Activated naive CD4-positive, alpha-beta T cell treated with anti-CD3 and anti-CD28 coated beads, Interleukin-2, amount 10 ng/mL, durations not matched to agents 5 hours and 36 hours (primary cell): ENCODE data around the gene IL17RC. TPM values are rescaled to one million over a fixed set of nuclear protein-coding genes. Genes with fewer than 3 reads are reported as not detected.

Experiments used
- total RNA-seq, 2 experiments: library from RNA; stranded (reverse); gene quantifications; one replicate each; pipeline ENCODE4 v1.2.3, GENCODE V29; 2021

Gene IL17RC, protein sequence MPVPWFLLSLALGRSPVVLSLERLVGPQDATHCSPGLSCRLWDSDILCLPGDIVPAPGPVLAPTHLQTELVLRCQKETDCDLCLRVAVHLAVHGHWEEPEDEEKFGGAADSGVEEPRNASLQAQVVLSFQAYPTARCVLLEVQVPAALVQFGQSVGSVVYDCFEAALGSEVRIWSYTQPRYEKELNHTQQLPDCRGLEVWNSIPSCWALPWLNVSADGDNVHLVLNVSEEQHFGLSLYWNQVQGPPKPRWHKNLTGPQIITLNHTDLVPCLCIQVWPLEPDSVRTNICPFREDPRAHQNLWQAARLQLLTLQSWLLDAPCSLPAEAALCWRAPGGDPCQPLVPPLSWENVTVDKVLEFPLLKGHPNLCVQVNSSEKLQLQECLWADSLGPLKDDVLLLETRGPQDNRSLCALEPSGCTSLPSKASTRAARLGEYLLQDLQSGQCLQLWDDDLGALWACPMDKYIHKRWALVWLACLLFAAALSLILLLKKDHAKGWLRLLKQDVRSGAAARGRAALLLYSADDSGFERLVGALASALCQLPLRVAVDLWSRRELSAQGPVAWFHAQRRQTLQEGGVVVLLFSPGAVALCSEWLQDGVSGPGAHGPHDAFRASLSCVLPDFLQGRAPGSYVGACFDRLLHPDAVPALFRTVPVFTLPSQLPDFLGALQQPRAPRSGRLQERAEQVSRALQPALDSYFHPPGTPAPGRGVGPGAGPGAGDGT
- under 1 TPM; 0.29 to 0.40 TPM for total RNA-seq

DNA sequence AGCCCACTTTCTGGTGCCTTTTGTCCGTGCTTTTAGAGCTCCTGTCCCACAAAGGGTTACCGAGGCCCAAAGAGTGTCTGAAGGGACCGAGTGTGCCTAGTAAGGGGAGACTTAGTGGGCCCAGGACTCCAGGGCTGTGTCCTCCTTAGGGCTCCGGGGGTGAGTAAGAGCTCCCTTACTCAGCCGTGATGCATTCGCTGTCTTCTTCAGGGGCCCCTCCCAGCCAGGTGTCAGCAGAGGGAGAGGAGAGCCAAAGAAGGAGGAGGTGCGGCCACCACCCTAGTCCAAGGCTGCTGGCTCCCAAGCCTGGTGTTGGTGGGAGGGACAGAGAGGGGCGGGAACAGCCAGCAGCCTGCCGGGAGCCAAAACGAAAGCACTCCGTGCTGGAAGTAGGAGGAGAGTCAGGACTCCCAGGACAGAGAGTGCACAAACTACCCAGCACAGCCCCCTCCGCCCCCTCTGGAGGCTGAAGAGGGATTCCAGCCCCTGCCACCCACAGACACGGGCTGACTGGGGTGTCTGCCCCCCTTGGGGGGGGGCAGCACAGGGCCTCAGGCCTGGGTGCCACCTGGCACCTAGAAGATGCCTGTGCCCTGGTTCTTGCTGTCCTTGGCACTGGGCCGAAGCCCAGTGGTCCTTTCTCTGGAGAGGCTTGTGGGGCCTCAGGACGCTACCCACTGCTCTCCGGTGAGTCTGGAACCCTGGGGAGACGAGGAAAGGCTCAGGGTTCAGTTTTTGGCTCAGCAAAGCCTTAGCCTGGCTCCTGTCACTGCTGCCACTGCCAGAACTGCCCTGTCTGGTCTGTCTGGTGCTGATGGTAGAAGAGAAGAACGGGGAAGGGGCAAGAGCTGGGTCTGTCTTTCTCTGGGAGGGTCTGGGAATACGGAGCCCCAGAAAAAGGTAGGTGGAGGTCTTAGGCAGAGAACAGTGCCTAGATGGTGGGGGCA lies at the start of gene IL17RC:
IL17RC (plus strand) TSS at position 365 of the 947 bp plus-strand sequence; CDS start at position 583, 218 bp downstream.

DNA sequence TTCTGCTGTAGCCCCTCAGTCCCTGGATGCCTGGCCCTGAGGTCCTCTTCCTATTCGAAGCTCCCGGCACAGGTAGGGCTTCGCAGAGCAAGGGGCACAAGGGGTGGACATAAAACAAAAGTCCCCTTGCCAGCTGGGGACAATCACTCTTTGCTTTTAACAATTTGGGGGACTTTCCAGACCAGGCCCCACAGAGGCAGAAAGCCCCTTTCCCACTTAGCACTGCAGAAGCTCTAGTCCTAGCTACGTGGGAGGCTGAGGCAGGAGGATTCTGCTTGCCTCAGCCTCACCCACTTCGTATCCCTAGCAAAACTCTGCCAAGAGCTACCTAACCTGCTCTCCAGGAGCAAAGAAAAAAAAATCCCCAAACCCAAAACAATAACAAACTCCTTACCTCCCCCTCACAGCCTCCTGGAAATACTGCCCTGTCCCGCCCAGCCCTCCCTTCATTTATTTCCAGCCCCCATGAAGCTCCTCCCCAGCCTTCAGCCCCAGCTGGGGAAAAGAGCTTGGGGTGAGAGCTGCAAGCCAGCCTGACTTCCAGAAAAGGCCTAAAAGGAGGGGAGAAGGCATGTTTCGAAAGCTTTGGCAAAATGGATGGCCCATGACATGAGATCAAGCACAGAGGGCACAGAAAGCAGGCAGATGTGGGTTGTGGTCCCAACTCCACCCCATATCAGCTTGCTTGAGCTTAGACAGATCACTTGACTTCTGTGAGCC lies 36.9 kb upstream of the IL17RC start, which contains the start of gene CIDEC:
CIDEC (minus strand) TSS at position 424 of the 720 bp plus-strand sequence. CDS start 1,767 bp downstream, outside the sequence.

DNA sequence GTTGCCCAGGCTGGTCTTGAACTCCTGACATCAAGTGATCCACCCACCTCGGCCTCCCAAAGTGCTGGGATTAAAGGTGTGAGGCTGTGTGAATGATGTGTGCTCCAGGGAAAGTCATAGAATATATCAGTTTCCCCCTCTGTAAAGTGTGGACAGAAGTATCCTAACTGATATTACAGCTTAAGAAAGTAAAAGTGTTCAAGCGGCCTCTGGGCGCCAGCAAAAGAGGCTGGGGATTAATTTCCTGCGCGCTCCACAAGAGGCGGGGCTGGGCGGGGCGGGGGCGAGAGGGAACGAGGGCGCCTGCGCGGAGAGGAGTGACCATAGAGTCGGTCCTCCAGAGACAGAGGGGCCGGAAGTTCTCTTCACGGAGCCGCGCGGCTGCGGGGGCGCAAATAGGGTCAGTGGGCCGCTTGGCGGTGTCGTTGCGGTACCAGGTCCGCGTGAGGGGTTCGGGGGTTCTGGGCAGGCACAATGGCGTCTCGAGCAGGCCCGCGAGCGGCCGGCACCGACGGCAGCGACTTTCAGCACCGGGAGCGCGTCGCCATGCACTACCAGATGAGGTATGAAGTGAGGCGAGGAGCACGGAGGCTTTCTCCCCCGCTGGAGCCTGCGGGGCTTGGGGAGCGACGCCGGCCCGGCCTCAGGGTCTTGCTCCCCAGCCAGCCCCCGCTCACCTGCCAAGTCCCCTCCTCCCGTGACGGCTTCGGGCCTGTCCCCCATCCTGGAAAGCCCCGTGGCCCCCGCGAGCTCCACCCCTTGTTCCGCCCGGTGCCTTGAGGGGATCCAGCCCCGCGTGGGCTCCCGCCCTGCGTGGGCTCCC lies 26.4 kb upstream of the IL17RC start, which contains the start of gene JAGN1:
JAGN1 (plus strand) TSS at position 362 of the 823 bp plus-strand sequence; CDS start at position 475, 113 bp downstream.

DNA sequence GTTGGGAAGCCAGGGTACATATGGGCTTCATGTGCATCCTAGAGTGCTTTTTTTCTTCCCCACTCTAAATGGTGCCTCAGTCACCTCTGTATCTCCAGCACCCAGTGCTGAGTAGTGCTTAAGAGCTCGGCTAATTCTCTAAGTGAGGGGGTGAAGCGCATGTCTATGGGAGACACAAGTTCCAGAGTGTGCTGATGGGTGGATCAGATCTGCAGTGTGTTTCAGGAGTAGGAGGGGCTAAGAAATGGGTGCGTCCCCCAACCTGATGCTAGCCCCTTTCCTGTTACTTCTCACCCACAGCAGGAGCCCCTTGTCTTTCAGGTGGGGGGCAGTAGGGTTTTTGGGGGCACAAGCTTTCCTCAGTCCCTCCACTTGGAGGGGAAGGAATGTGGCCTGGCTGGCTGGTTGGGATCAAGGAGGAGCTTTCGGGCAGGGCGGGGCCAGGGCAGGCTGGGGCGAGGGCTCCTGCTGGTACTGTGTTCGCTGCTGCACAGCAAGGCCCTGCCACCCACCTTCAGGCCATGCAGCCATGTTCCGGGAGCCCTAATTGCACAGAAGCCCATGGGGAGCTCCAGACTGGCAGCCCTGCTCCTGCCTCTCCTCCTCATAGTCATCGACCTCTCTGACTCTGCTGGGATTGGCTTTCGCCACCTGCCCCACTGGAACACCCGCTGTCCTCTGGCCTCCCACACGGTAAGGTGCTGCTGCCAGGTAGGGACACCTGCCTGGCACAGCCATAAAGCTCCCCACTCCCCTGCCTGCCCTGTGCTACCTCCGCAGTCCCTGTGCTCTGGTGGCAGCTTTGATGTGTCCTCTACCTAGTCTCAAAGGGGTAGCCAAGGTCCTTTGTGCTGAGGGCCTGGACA lies 14.3 kb upstream of the IL17RC start, which contains the start of gene IL17RE:
IL17RE (plus strand) TSS at position 477 of the 866 bp plus-strand sequence; CDS start at position 562, 85 bp downstream.

DNA sequence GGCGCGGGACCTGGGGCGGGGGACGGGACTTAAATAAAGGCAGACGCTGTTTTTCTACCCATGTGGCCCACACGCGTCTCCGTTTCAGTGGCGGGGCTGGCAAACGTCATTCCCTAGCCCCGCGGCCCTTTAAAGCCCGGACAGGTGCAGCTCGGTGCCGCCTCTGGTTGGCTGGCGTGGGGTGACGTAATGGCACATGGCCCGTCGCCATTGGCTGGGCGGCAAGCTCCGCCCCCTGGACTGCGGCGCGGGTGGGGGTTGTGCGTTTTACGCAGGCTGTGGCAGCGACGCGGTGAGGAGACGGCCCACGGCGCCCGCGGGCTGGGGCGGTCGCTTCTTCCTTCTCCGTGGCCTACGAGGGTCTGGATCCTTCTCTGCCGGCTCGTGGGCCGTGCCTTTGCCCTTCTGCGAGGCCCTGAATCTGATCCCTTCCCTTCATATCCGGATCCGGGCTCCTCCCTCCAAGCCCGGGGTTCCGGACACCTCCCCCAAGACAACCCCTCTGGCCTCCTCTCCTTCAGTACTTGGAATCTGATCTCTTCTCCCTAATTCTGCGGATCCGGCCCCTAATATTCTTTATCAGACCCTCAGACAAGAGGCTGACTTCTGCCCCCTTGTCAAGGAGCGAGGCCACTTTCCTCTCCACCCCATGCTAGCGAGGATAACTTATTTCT lies 16.8 kb downstream of the IL17RC start, which contains the start of gene CRELD1:
CRELD1 (plus strand) TSS at position 274 of the 674 bp plus-strand sequence. CDS start 605 bp downstream, outside the sequence.

DNA sequence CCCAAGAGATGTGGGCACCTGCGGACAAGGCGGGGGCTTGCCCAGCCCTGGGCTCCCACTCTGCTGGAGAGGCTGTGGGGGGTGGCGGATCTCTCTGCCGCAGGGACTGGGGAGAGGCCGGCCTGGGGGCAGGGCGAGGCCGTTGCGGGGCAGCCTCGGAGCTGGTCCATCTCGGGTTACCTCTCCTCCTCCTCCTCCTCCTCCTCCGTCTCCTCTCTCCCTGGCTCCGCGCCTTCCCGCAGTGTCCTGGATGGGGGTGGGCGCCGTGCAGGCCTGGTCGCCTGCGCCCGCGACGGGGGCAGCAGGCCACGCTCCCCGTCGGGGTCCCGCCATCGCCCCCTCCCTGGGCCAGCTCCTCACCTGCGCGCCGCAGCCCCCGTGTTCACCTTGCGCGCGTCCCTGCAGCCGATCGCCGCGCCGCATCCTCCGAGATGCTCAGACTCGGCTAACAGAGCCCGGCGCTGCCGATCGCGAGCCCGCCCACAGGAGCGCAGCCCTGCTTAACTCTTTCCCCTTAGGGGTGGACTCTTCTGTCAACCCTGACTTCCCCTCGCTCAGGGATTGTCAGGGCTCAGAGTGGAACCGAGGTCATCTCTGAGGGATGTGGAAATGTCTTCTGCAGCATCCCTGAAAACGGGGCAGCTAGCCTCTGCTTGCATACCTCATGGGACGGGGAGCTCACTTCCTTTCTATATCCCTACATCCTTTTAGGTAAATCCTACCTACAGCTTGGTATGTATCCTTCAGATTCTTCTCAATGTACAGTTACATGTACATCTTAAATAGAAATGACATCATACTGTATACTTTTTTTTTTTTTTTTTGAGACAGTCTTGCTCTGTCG lies 35.3 kb downstream of the IL17RC start, which contains the start of gene PRRT3:
PRRT3 (minus strand) TSS at position 447 of the 844 bp plus-strand sequence. CDS start 2,293 bp downstream, outside the sequence.

Other genes with a start within 250 kb of the IL17RC start
- not detected for gene CPNE9, start 213.3 kb upstream of the IL17RC start, total RNA-seq
- gene BRPF1, start 185.4 kb upstream of the IL17RC start, total RNA-seq: 10 to 100 TPM; 42.0 to 42.1 TPM
- 10 to 100 TPM; 32.5 to 35.7 TPM for gene OGG1, start 167.1 kb upstream of the IL17RC start, total RNA-seq
- 10 to 100 TPM in 1 of 2 experiments, 1 to 10 TPM in 1; 9.3 to 10.7 TPM for gene CAMK1, start 147.2 kb upstream of the IL17RC start, total RNA-seq
- gene TADA3, start 124.6 kb upstream of the IL17RC start, total RNA-seq: 10 to 100 TPM; 64.5 to 65.9 TPM
- gene ARPC4, start 124.0 kb upstream of the IL17RC start, total RNA-seq: 100 to 1,000 TPM; 236 to 238 TPM
- gene TTLL3, start 106.8 kb upstream of the IL17RC start, total RNA-seq: 10 to 100 TPM; 54.6 to 54.7 TPM
- gene RPUSD3, start 73.1 kb upstream of the IL17RC start, total RNA-seq: 10 to 100 TPM; 45.1 to 46.2 TPM
- gene CIDEC, start 36.8 kb upstream of the IL17RC start, total RNA-seq: not detected
- 10 to 100 TPM; 27.7 to 29.0 TPM for gene JAGN1, start 26.5 kb upstream of the IL17RC start, total RNA-seq
- under 1 TPM; 0.39 to 0.45 TPM for gene IL17RE, start 14.2 kb upstream of the IL17RC start, total RNA-seq
- gene CRELD1, start 16.7 kb downstream of the IL17RC start, total RNA-seq: 10 to 100 TPM; 15.2 to 20.0 TPM
- gene PRRT3, start 35.3 kb downstream of the IL17RC start, total RNA-seq: 1 to 10 TPM; 5.4 to 6.1 TPM
- 10 to 100 TPM; 42.2 to 43.9 TPM for gene EMC3, start 69.7 kb downstream of the IL17RC start, total RNA-seq
- 10 to 100 TPM; 44.2 to 48.0 TPM for gene FANCD2, start 109.3 kb downstream of the IL17RC start, total RNA-seq
- gene FANCD2OS, start 191.2 kb downstream of the IL17RC start, total RNA-seq: not detected
- gene BRK1, start 198.6 kb downstream of the IL17RC start, total RNA-seq: 100 to 1,000 TPM; 132 to 133 TPM
- gene VHL, start 224.7 kb downstream of the IL17RC start, total RNA-seq: 10 to 100 TPM; 66.2 to 70.4 TPM
- 1 to 10 TPM; 2.7 to 3.0 TPM for gene IRAK2, start 247.8 kb downstream of the IL17RC start, total RNA-seq